ENCODE results near the gene PLK5.
"Not testable (repeated sequence)": the region's sequence is repeated elsewhere in the genome, so short reads cannot be mapped to it uniquely, and the experiment has no call there.

Gene PLK5

GRCh38 chr19:1533510-1534150 is 9.8 kb downstream of the PLK5 start:
- DNase-seq = no peak
- H3K9me3 ChIP-seq = no peaks in the 10 kb centered on the region
- no peaks in the 10 kb centered on the region for H3K36me3 ChIP-seq
- H3K4me1 ChIP-seq = no peaks in the 10 kb centered on the region
- no peak for TF ChIP-seq CTCF (IDR thresholded peaks at IDR 0.05; ENCODE audit: low read depth, low read length)
- no peak overlapping the region for H3K4me3 ChIP-seq (ENCODE audit: low read depth, low read length)
- peaks cover 44% of the 10 kb centered on the region for H3K27me3 ChIP-seq

- no peak for TF ChIP-seq CTCF (IDR thresholded peaks at IDR 0.05; ENCODE audit: low read depth, low read length)
- no peaks in the 10 kb centered on the region for H3K36me3 ChIP-seq
- H3K4me1 ChIP-seq = no peaks in the 10 kb centered on the region
- no peak for DNase-seq
- H3K4me3 ChIP-seq (ENCODE audit: low read depth, low read length) = no peak overlapping the region
- H3K27me3 ChIP-seq = peaks cover 35% of the 10 kb centered on the region
- H3K9me3 ChIP-seq = no peaks in the 10 kb centered on the region
Measured at GRCh38 chr19:1534972-1535371, 11.1 kb downstream of the PLK5 start.

GRCh38 chr19:1535699-1536098 is 11.8 kb downstream of the PLK5 start:
- not testable (repeated sequence) for H3K9me3 ChIP-seq; H3K4me3 ChIP-seq (ENCODE audit: low read depth, low read length); DNase-seq; H3K36me3 ChIP-seq; H3K4me1 ChIP-seq
- H3K27me3 ChIP-seq = peaks cover 39% of the 10 kb centered on the region

- DNase-seq = no peak
- H3K4me1 ChIP-seq = no peaks in the 10 kb centered on the region
- no peak for TF ChIP-seq CTCF (IDR thresholded peaks at IDR 0.05; ENCODE audit: low read depth, low read length)
- no peaks in the 10 kb centered on the region for H3K36me3 ChIP-seq
- peaks cover 34% of the 10 kb centered on the region for H3K27me3 ChIP-seq
- H3K4me3 ChIP-seq (ENCODE audit: low read depth, low read length) = no peak overlapping the region
- H3K9me3 ChIP-seq = no peaks in the 10 kb centered on the region
Measured at GRCh38 chr19:1538978-1539377, 15.1 kb downstream of the PLK5 start.

GRCh38 chr19:1539749-1540148 is 15.9 kb downstream of the PLK5 start:
- not testable (repeated sequence) for H3K4me1 ChIP-seq; H3K4me3 ChIP-seq (ENCODE audit: low read depth, low read length); DNase-seq; H3K9me3 ChIP-seq; H3K36me3 ChIP-seq
- peaks cover 32% of the 10 kb centered on the region for H3K27me3 ChIP-seq

GRCh38 chr19:1540365-1540925 is 16.6 kb downstream of the PLK5 start:
- no peak overlapping the region for H3K4me3 ChIP-seq (ENCODE audit: low read depth, low read length)
- TF ChIP-seq CTCF (IDR thresholded peaks at IDR 0.05; ENCODE audit: low read depth, low read length) = no peak
- H3K36me3 ChIP-seq = no peaks in the 10 kb centered on the region
- no peaks in the 10 kb centered on the region for H3K9me3 ChIP-seq
- no peaks in the 10 kb centered on the region for H3K4me1 ChIP-seq
- peaks cover 31% of the 10 kb centered on the region for H3K27me3 ChIP-seq
- no peak for DNase-seq

- Histone ChIP-seq H3K36me3 (peaks cover 5% of the 10 kb centered on the region; the same call in 1 of the 2 replicates), H3K9me3 (no peaks in the 10 kb centered on the region), H3K27me3 (peaks cover 7% of the 10 kb centered on the region), H3K4me3 (ENCODE audit: low read depth, low read length) (no peak overlapping the region), H3K4me1 (no peaks in the 10 kb centered on the region)
- no peak for TF ChIP-seq CTCF (IDR thresholded peaks at IDR 0.05; ENCODE audit: low read depth, low read length)
- DNase-seq = no peak
Measured at GRCh38 chr19:1549332-1549945, 25.6 kb downstream of the PLK5 start.

Measured in BE2C (cell line).